GM21515 (cell line): ENCODE results near the gene LGMN.
"Not testable (repeated sequence)": the region's sequence is repeated elsewhere in the genome, so short reads cannot be mapped to it uniquely, and the experiment has no call there.

ENCODE experiments used
- ATAC-seq: cut with Tn5 transposase; IDR thresholded peaks from one replicate; pipeline ENCODE4 v1.9.1; 2021; ENCODE audit not compliant: unreplicated experiment

The LGMN gene

GRCh38 chr14:92729634-92730358 is 18.6 kb downstream of the LGMN start:
- ATAC-seq = peak; percentile 65

GRCh38 chr14:92728759-92729364 is 19.6 kb downstream of the LGMN start:
- ATAC-seq = no peak

GRCh38 chr14:92726933-92727262 is 21.5 kb downstream of the LGMN start:
- ATAC-seq = no peak

GRCh38 chr14:92726135-92726932 is 22.1 kb downstream of the LGMN start:
- ATAC-seq = no peak

GRCh38 chr14:92724516-92725340 is 23.7 kb downstream of the LGMN start:
- ATAC-seq = no peak

GRCh38 chr14:92719890-92720323 is 28.5 kb downstream of the LGMN start:
- ATAC-seq = no peak

- ATAC-seq = no peak
These were observed 29.0 kb downstream of the LGMN start for GRCh38 chr14:92719421-92719820.

GRCh38 chr14:92718664-92719063 is 29.8 kb downstream of the LGMN start:
- no peak for ATAC-seq

- no peak for ATAC-seq
These were observed 30.8 kb downstream of the LGMN start for GRCh38 chr14:92717571-92718042.

- no peak for ATAC-seq
These were observed 32.3 kb downstream of the LGMN start for GRCh38 chr14:92716131-92716530.

- ATAC-seq = not testable (repeated sequence)
These were observed 33.6 kb downstream of the LGMN start for GRCh38 chr14:92714739-92715307.

- no peak for ATAC-seq
These were observed 35.8 kb downstream of the LGMN start for GRCh38 chr14:92712654-92713051.

GRCh38 chr14:92711976-92712653 is 36.3 kb downstream of the LGMN start:
- no peak for ATAC-seq

- ATAC-seq = no peak
These were observed 38.5 kb downstream of the LGMN start for GRCh38 chr14:92710001-92710341.

GRCh38 chr14:92709340-92710000 is 39.0 kb downstream of the LGMN start:
- no peak for ATAC-seq

GRCh38 chr14:92706386-92706785 is 42.0 kb downstream of the LGMN start:
- no peak for ATAC-seq

GRCh38 chr14:92704821-92705220 is 43.6 kb downstream of the LGMN start:
- no peak for ATAC-seq

- ATAC-seq = peak; percentile 89
These were observed 44.2 kb downstream of the LGMN start for GRCh38 chr14:92704036-92704804.

GRCh38 chr14:92703516-92703915 is 44.9 kb downstream of the LGMN start:
- ATAC-seq = no peak
